T-cell (primary cell): ENCODE measurements around the gene MAP2K3. TPM values are rescaled to one million over a fixed set of nuclear protein-coding genes. Genes with fewer than 3 reads are reported as not detected.
"Not testable (repeated sequence)": the region's sequence is repeated elsewhere in the genome, so short reads cannot be mapped to it uniquely, and the experiment has no call there.

Source experiments
- ATAC-seq, 4 experiments: fragments of 200-7000 bp in 3 of 4; fragments of 150-1000 bp in 1 of 4; cut with Tn5 transposase; replicated peaks in 1 of 4; 1 replicate in 3 of 4; 2 replicates in 1 of 4; pipeline ENCODE4 v1.10.0; 2021; ENCODE audit warnings: moderate library complexity in 3 of 4, mild to moderate bottlenecking in 2 of 4, moderate number of reproducible peaks in 1 of 4
- CTCF ChIA-PET, 2 donors: fragments of 300-600 bp; sonication (Branson Sonifier 250); formaldehyde crosslinking; loops; one replicate each; lab custom pipeline; 2022; ENCODE audit warnings: antibody characterized with exemption in 2 of 2; lab: Charles Lee
- POLR2A ChIA-PET, 2 donors: fragments of 300-600 bp; sonication (Branson Sonifier 250); formaldehyde crosslinking; loops; one replicate each; lab custom pipeline; 2022; ENCODE audit warnings: antibody characterized with exemption in 2 of 2; lab: Charles Lee
- DNase-seq, 35 experiments: peaks; one replicate each; pipeline versions ENCODE4 v3.0.0 to v3.0.0-alpha.2; 2013 to 2023
- H3K27ac ChIP-seq: one replicate; pipeline ENCODE4 v1.5.1; 2013; ENCODE audit warnings: low read length
- H3K27me3 ChIP-seq, 2 experiments: replicated peaks in 1 of 2; 1 replicate in 1 of 2; 2 replicates in 1 of 2; pipeline versions ENCODE4 v1.6.1 to v1.7.0; 2013; ENCODE audit warnings: low read length in 1 of 2, mixed read lengths in 1 of 2; ENCODE audit not compliant: control insufficient read depth in 2 of 2, insufficient read depth in 2 of 2; ENCODE audit errors: extremely low read depth in 1 of 2
- H3K36me3 ChIP-seq, 2 donors: 1 replicate in 1 of 2; 2 replicates in 1 of 2; pipeline versions ENCODE4 v1.6.1 to v1.7.0; 2013; ENCODE audit warnings: low read length in 1 of 2; ENCODE audit not compliant: control insufficient read depth in 2 of 2, insufficient read depth in 1 of 2; ENCODE audit errors: extremely low read depth in 1 of 2
- H3K4me1 ChIP-seq, 2 experiments: 1 replicate in 1 of 2; 2 replicates in 1 of 2; pipeline versions ENCODE4 v1.6.1 to v1.7.0; 2013; ENCODE audit warnings: low read length in 2 of 2, mixed read lengths in 1 of 2; ENCODE audit not compliant: insufficient read depth in 2 of 2, control insufficient read depth in 1 of 2; ENCODE audit errors: extremely low read depth in 1 of 2
- H3K4me3 ChIP-seq, 2 donors: 1 replicate in 1 of 2; 2 replicates in 1 of 2; pipeline versions ENCODE4 v1.5.1 to v1.7.0; 2013; ENCODE audit warnings: mild to moderate bottlenecking in 2 of 2, low read length in 1 of 2, moderate library complexity in 1 of 2; ENCODE audit not compliant: control insufficient read depth in 1 of 2; ENCODE audit errors: extremely low read depth in 1 of 2
- H3K9me3 ChIP-seq: 2 replicates; pipeline ENCODE4 v1.7.0; 2013
- H3K27ac Mint-ChIP-seq, 2 donors: one replicate each; pipeline ENCODE4 v1.8.0; 2020 to 2021; ENCODE audit warnings: mild to moderate bottlenecking in 2 of 2, mixed read lengths in 2 of 2
- H3K27me3 Mint-ChIP-seq, 2 donors: one replicate each; pipeline ENCODE4 v1.8.0; 2021 to 2022; ENCODE audit warnings: mixed read lengths in 2 of 2
- H3K36me3 Mint-ChIP-seq: one replicate; pipeline ENCODE4 v1.8.0; 2021; ENCODE audit warnings: mixed read lengths
- H3K4me1 Mint-ChIP-seq, 3 donors: one replicate each; pipeline ENCODE4 v1.8.0; 2020 to 2022; ENCODE audit warnings: mixed read lengths in 3 of 3, mild to moderate bottlenecking in 1 of 3
- H3K4me3 Mint-ChIP-seq, 3 donors: one replicate each; pipeline ENCODE4 v1.8.0; 2020 to 2022; ENCODE audit warnings: mild to moderate bottlenecking in 3 of 3, mixed read lengths in 3 of 3, moderate library complexity in 3 of 3
- H3K9me3 Mint-ChIP-seq, 3 donors: one replicate each; pipeline ENCODE4 v1.8.0; 2020 to 2022; ENCODE audit warnings: mixed read lengths in 3 of 3
- WGBS: methylation state at CpG from one replicate; pipeline ENCODE4 v1.1.5; 2013; ENCODE audit warnings: missing lambda C conversion rate; ENCODE audit not compliant: insufficient coverage; 5-methylcytosine and 5-hydroxymethylcytosine counted together
- total RNA-seq, 35 experiments: library from RNA in 6 of 35; stranded (reverse) in 6 of 35; fragments of 120-200 nt in 1 of 35; gene quantifications; one replicate each; pipeline versions ENCODE4 v1.2.1 to v1.2.4 and lab custom pipeline; 2013 to 2026

Gene MAP2K3
- total RNA-seq, 5 donors from 2014 or later (not counting 1 experiment from before 2014, with no cell fraction given), result 36.9 to 61.3 (median 57.1) TPM

DNA sequence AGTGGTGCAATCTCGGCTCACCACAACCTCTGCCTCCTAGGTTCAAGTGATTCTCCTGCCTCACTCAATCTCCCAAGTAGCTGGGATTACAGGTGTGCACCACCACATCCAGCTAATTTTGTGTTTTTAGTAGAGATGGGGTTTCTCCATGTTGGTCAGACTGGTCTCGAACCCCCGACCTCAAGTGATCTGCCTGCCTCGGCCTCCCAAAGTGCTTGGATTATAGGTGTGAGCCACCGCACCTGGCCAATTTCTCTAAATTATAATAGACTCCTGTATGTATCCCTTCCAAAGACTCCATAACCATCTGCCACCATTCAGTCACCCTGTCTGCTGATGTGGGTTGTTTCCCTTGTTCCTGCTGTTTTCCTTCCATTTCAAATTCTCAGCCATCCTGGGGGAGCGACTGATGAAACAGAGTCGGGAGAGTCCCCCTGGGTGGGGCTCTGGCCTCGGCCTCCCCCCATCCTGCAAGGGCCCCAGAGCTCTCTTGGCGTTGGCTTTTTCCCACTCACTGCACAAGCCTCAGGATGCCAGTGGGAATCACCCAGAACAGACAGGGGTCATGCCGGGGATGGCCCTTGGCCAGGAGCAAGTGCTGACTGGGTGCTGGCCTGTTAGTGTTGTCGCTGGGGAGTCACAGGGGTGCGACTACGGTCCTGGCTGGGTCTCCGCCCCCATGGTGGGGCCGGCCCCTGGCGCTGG lies 25.7 kb downstream of the MAP2K3 start:
- peaks cover 5 to 24% of the 10 kb centered on the region in 2 donors for H3K36me3 ChIP-seq
- H3K9me3 Mint-ChIP-seq, H3K27me3 ChIP-seq, H3K4me3 ChIP-seq, H3K4me1 Mint-ChIP-seq, ATAC-seq, POLR2A ChIA-PET, H3K9me3 ChIP-seq, H3K4me1 ChIP-seq, H3K27ac ChIP-seq, CTCF ChIA-PET, H3K4me3 Mint-ChIP-seq, H3K27me3 Mint-ChIP-seq: not testable (repeated sequence)
- Mint-ChIP-seq H3K36me3 (peaks cover 28% of the 10 kb centered on the region), H3K27ac (peak overlapping the region in 1 of 2 donors; percentile 11)
- no CpG with 5 or more reads among the region's 16 CpGs for WGBS
- DNase-seq, result peak in 1 of 35 experiments; percentile 7

DNA sequence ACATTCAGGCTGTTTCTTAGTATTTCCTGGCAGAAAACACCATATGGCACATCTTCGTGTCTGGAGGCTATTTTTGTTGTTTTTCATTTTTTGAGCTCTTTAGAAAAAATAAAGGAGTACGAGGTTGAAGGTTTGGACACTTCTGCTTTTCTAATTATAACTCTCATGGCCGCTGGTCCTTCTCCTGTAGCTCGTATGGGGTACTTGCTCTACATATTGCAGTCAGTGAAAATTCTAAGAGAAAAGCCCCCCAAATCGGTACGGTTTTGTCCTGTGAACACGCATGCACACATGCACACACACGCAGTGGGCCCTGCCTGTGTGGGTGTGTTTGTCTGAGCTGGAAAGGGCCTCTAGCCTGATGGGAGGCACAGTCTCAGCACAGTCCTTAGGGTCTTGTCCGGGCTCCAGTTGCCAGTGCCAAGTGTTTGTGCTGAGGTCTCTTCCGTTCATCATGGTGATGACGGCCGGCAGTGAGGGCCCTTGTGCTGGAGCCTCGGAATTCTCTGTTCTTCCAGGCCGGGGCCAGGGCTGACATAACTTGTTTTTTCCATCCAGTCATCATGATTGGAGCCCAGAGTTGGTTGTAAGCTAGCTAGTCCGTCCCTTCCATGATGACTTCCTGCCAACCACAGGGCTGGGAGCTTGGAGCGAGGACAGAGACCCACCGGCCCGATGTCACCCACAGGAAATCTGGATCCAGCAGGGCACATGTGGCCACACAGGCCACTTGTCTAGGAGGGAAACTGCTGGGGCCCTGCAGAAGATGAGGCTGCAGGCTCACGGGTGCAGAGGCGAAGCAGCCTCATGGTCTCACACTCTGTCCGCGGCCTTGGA lies 26.5 kb downstream of the MAP2K3 start:
- H3K4me3 ChIP-seq, H3K9me3 ChIP-seq, POLR2A ChIA-PET, H3K27ac ChIP-seq, H3K9me3 Mint-ChIP-seq, H3K27me3 Mint-ChIP-seq, H3K27me3 ChIP-seq, H3K4me1 Mint-ChIP-seq, H3K4me3 Mint-ChIP-seq, CTCF ChIA-PET, ATAC-seq, H3K4me1 ChIP-seq: not testable (repeated sequence)
- H3K36me3 ChIP-seq, result peaks cover 5 to 21% of the 10 kb centered on the region in 2 donors
- H3K27ac Mint-ChIP-seq, result peak overlapping the region in 1 of 2 donors; percentile 11
- peak in 1 of 35 experiments; percentile 11 for DNase-seq
- peaks cover 22% of the 10 kb centered on the region for H3K36me3 Mint-ChIP-seq
- WGBS, result 71% methylated on average over 11 of the region's 22 CpGs

DNA sequence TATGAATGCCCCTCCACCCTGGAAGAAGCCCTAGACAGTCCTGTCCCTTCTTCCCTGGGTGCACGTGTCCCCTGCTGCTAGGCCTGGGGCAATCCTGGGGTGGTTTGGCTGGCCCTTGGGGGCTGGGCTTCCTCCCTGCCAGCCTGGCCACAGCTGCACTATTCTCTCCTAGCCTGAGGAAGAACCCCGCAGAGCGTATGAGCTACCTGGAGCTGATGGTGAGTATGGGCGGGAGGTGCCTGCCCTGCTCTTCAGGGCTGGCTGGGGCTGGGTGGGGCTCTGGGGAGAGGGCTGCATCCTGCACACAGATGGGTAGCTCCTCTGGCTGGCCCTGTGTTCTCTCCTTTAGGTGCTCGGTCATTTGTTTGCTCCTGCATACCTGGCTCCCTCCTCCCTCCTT lies 28.8 kb downstream of the MAP2K3 start:
- DNase-seq (peak in 1 of 35 experiments; percentile 12), ATAC-seq (no peak)
- H3K4me1 ChIP-seq, result no peaks in the 10 kb centered on the region
- WGBS, result no CpG with 5 or more reads among the region's 5 CpGs
- Mint-ChIP-seq H3K4me1 (no peaks in the 10 kb centered on the region), H3K27ac (no peak overlapping the region), H3K27me3 (no peaks in the 10 kb centered on the region), H3K4me3 (no peak overlapping the region), H3K36me3 (peaks cover 16% of the 10 kb centered on the region), H3K9me3 (peaks cover 0 to 6% (median 5%) of the 10 kb centered on the region in 3 donors)
- H3K27me3 ChIP-seq, result no peaks in the 10 kb centered on the region
- no peaks in the 10 kb centered on the region for H3K9me3 ChIP-seq
- no peak overlapping the region for H3K4me3 ChIP-seq
- POLR2A ChIA-PET, result no interaction called here
- CTCF ChIA-PET, result no interaction called here
- H3K27ac ChIP-seq, result no peak overlapping the region
- H3K36me3 ChIP-seq, result peaks cover 5 to 17% of the 10 kb centered on the region in 2 donors

DNA sequence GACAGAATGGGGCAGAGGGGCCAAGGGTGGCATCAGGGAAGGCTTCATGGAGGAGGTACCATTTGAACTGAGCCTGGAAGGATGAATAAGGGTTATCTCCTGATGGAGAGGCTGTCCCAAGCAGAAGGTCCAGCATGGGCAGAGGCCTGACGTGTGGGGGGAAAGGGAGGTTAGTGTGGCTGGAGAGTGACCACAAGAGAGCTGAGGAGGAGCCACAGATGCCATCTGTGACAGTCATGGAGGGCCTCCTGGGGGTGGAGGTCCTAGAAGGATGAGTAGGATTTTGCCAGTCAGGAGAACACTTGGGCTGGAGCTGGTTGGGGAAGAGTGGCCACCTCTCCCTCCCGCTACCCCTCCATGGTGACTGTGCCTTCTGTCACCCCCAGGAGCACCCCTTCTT lies 29.2 kb downstream of the MAP2K3 start:
- not testable (repeated sequence) for ATAC-seq
- no CpG with 5 or more reads among the region's 2 CpGs for WGBS

GRCh38 chr17:21314261-21314664 lies 29.8 kb downstream of the MAP2K3 start:
- H3K27ac Mint-ChIP-seq, result not testable (repeated sequence)

More for the DNA sequence above, 29.2 kb downstream of the MAP2K3 start:
- H3K9me3 Mint-ChIP-seq, H3K27ac Mint-ChIP-seq, CTCF ChIA-PET, H3K27me3 ChIP-seq, H3K4me1 ChIP-seq, H3K4me1 Mint-ChIP-seq, H3K4me3 ChIP-seq, H3K27ac ChIP-seq, H3K9me3 ChIP-seq, POLR2A ChIA-PET, H3K27me3 Mint-ChIP-seq, H3K4me3 Mint-ChIP-seq: not testable (repeated sequence)
- peaks cover 12% of the 10 kb centered on the region for H3K36me3 Mint-ChIP-seq
- peaks cover 5 to 14% of the 10 kb centered on the region in 2 donors for H3K36me3 ChIP-seq
- peak in 1 of 35 experiments; percentile 19 for DNase-seq

DNA sequence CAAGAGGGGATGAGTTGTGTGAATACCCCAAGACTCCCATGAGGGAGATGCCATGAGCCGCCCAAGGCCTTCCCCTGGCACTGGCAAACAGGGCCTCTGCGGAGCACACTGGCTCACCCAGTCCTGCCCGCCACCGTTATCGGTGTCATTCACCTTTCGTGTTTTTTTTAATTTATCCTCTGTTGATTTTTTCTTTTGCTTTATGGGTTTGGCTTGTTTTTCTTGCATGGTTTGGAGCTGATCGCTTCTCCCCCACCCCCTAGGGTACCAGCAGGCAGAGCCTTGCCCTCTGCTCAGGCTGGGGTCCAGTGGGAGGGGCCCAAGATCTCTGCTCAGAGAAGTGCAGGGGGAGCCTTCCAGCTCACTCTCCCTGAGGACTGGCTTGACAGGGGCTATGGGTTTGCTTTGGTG lies 30.2 kb downstream of the MAP2K3 start:
- CTCF ChIA-PET, result interaction anchor here in 1 of 2 donors (0.7 kb wide), 1 partner anchor 136 kb away, joined by 4 read pairs; no protein-coding TSS in a partner anchor
- H3K27me3 Mint-ChIP-seq, H3K9me3 Mint-ChIP-seq, H3K9me3 ChIP-seq, H3K4me3 ChIP-seq, ATAC-seq, H3K4me1 ChIP-seq, POLR2A ChIA-PET, H3K4me3 Mint-ChIP-seq, H3K27ac ChIP-seq, H3K4me1 Mint-ChIP-seq, H3K27me3 ChIP-seq, H3K36me3 Mint-ChIP-seq, H3K27ac Mint-ChIP-seq: not testable (repeated sequence)
- H3K36me3 ChIP-seq, result peaks cover 3 to 11% of the 10 kb centered on the region in 2 donors
- peak in 1 of 35 experiments; percentile 2 for DNase-seq
- WGBS, result 100% methylated on average over 3 of the region's 7 CpGs

More at GRCh38 chr17:21314261-21314664, 29.8 kb downstream of the MAP2K3 start:
- peaks cover 3 to 11% of the 10 kb centered on the region in 2 donors for H3K36me3 ChIP-seq
- H3K27ac ChIP-seq, H3K9me3 ChIP-seq, ATAC-seq, CTCF ChIA-PET, H3K4me3 Mint-ChIP-seq, POLR2A ChIA-PET, H3K4me1 ChIP-seq, H3K27me3 ChIP-seq, H3K9me3 Mint-ChIP-seq, H3K36me3 Mint-ChIP-seq, H3K4me1 Mint-ChIP-seq, H3K27me3 Mint-ChIP-seq, H3K4me3 ChIP-seq: not testable (repeated sequence)
- peak in 1 of 35 experiments; percentile 7 for DNase-seq
- 85% methylated on average over 4 of the region's 7 CpGs for WGBS
